GM12801 (cell line): Measurements from ENCODE around the gene INAFM1.

Experiments used
- CTCF ChIP-seq: IDR thresholded peaks from one replicate; pipeline ENCODE4 v1.5.1; 2011; ENCODE audit warnings: control low read depth; ENCODE audit not compliant: insufficient read length; ENCODE audit errors: extremely low read depth

Gene INAFM1

GRCh38 chr19:47315125-47315821 is 40.6 kb downstream of the INAFM1 start:
- no peak for TF ChIP-seq CTCF

- TF ChIP-seq CTCF: no peak
Observed at GRCh38 chr19:47316513-47316912, 41.8 kb downstream of the INAFM1 start.

GRCh38 chr19:47319923-47320871 is 45.5 kb downstream of the INAFM1 start:
- TF ChIP-seq CTCF: no peak

GRCh38 chr19:47321630-47322029 is 46.9 kb downstream of the INAFM1 start:
- no peak for TF ChIP-seq CTCF

- TF ChIP-seq CTCF: no peak
Observed at GRCh38 chr19:47322058-47322457, 47.4 kb downstream of the INAFM1 start.

- TF ChIP-seq CTCF: no peak
Observed at GRCh38 chr19:47323409-47323808, 48.7 kb downstream of the INAFM1 start.

- TF ChIP-seq CTCF: no peak
Observed at GRCh38 chr19:47323872-47324271, 49.2 kb downstream of the INAFM1 start.
